HepG2 (cell line): Measurements from ENCODE around the gene VPREB3.

Experiments used
- BRD4 ChIP-seq: sonication (generic); formaldehyde crosslinking; IDR thresholded peaks from 2 replicates; pipeline ENCODE4 v1.4.0; 2020; ENCODE audit warnings: missing genetic modification reagents
- CTCF ChIP-seq: sonication (generic); formaldehyde crosslinking; IDR thresholded peaks from 2 replicates; pipeline ENCODE4 v1.5.0; 2020; ENCODE audit warnings: mild to moderate bottlenecking, missing genetic modification reagents, moderate library complexity
- DDIT3 ChIP-seq: sonication (generic); formaldehyde crosslinking; IDR thresholded peaks from 2 replicates; pipeline ENCODE4 v1.4.0; 2020; ENCODE audit warnings: mild to moderate bottlenecking, missing genetic modification reagents
- HMG20B ChIP-seq: conservative IDR thresholded peaks from 2 replicates; pipeline ENCODE4 v1.6.1; 2016; ENCODE audit warnings: missing genetic modification reagents, missing compliant biosample characterization
- MAFK ChIP-seq, 2 experiments: IDR thresholded peaks in 1 of 2; conservative IDR thresholded peaks in 1 of 2; 2 replicates each; pipeline ENCODE4 v1.6.1; 2011; ENCODE audit warnings: improper control_type of control experiment in 2 of 2, low read length in 2 of 2
- PREB ChIP-seq: sonication (generic); formaldehyde crosslinking; IDR thresholded peaks from 2 replicates; pipeline ENCODE4 v1.4.0; 2020; ENCODE audit warnings: missing genetic modification reagents
- SMC3 ChIP-seq: IDR thresholded peaks from 2 replicates; pipeline ENCODE4 v1.6.1; 2011; ENCODE audit warnings: low read length, improper control_type of control experiment
- SNAI1 ChIP-seq: sonication (generic); formaldehyde crosslinking; IDR thresholded peaks from 2 replicates; pipeline ENCODE4 v1.5.0; 2020; ENCODE audit warnings: mild to moderate bottlenecking, missing genetic modification reagents, borderline replicate concordance
- SOX6 ChIP-seq, 2 experiments: fragments of 450-650 bp in 1 of 2; sonication (generic) in 1 of 2; formaldehyde crosslinking in 1 of 2; IDR thresholded peaks; 2 replicates each; pipeline versions ENCODE4 v1.4.0 to v1.6.1; 2017 to 2020; ENCODE audit warnings: antibody characterized with exemption in 1 of 2, mild to moderate bottlenecking in 1 of 2, missing genetic modification reagents in 1 of 2
- ZNF12 ChIP-seq: sonication (generic); formaldehyde crosslinking; IDR thresholded peaks from 2 replicates; pipeline ENCODE4 v1.5.0; 2020; ENCODE audit warnings: missing genetic modification reagents
- ZNF275 ChIP-seq: sonication (generic); formaldehyde crosslinking; IDR thresholded peaks from 2 replicates; pipeline ENCODE4 v1.8.0; 2022; ENCODE audit warnings: missing genetic modification reagents, mild to moderate bottlenecking, inconsistent platforms, borderline replicate concordance
- ZNF577 ChIP-seq: sonication (generic); formaldehyde crosslinking; IDR thresholded peaks from 2 replicates; pipeline ENCODE4 v1.4.0; 2020; ENCODE audit warnings: mild to moderate bottlenecking, low read depth, missing genetic modification reagents, borderline replicate concordance
- ZNF75D ChIP-seq: sonication (generic); formaldehyde crosslinking; IDR thresholded peaks from 2 replicates; pipeline ENCODE4 v1.8.1; 2023; ENCODE audit warnings: missing genetic modification reagents, mild to moderate bottlenecking, borderline replicate concordance

- TF ChIP-seq ZNF577 (CRISPR knock-in tag) (no peak), CTCF (CRISPR knock-in tag) (peak; percentile 33), ZNF12 (CRISPR knock-in tag) (no peak), BRD4 (no peak), PREB (CRISPR knock-in tag) (no peak), SOX6 (IDR thresholded peaks at IDR 0.05) (no peak), SOX6 (CRISPR knock-in tag; IDR thresholded peaks at IDR 0.05) (no peak), HMG20B (CRISPR knock-in tag) (no peak), ZNF75D (no peak), DDIT3 (CRISPR knock-in tag) (no peak), SMC3 (no peak), SNAI1 (no peak), ZNF275 (CRISPR knock-in tag) (no peak), MAFK (conservative IDR thresholded peaks at IDR 0.05 in 1 of 2, IDR thresholded peaks at IDR 0.05 in 1 of 2; ENCODE audit: low read length in 2 of 2) (no peak)
Observed at GRCh38 chr22:23714596-23715578, 39.3 kb downstream of the VPREB3 start.
